OCI-LY1 (cell line): ENCODE data around the gene SAMD1.

Experiments used
- H2AFZ ChIP-seq: fragments of 200-600 bp; sonication (generic), shearing (Covaris generic); 2 replicates; pipeline ENCODE4 v1.6.0; 2014; ENCODE audit warnings: antibody characterized with exemption, mild to moderate bottlenecking, low read length
- H3F3A ChIP-seq: fragments of 200-600 bp; sonication (generic), shearing (Covaris generic); 2 replicates; pipeline ENCODE4 v1.6.0; 2014; ENCODE audit warnings: mild to moderate bottlenecking, antibody characterized with exemption, low read length, moderate library complexity; ENCODE audit not compliant: insufficient read depth
- H3K27ac ChIP-seq: fragments of 200-600 bp; sonication (generic); 2 replicates; pipeline ENCODE4 v1.5.1; 2014; ENCODE audit warnings: low read length, mixed run types, mild to moderate bottlenecking, low read depth; ENCODE audit not compliant: poor library complexity, severe bottlenecking
- H3K27me3 ChIP-seq: fragments of 200-600 bp; sonication (generic); 2 replicates; pipeline ENCODE4 v1.6.0; 2014; ENCODE audit warnings: antibody characterized with exemption, mild to moderate bottlenecking, low read length, moderate library complexity; ENCODE audit not compliant: insufficient read depth
- H3K36me3 ChIP-seq: fragments of 200-600 bp; sonication (generic); 2 replicates; pipeline ENCODE4 v1.6.1; 2014; ENCODE audit warnings: mild to moderate bottlenecking, antibody characterized with exemption, low read length, moderate library complexity, mixed read lengths; ENCODE audit not compliant: insufficient read depth
- H3K4me1 ChIP-seq: fragments of 200-600 bp; sonication (generic); 2 replicates; pipeline ENCODE4 v1.5.1; 2014; ENCODE audit warnings: mild to moderate bottlenecking, low read length, moderate library complexity; ENCODE audit not compliant: insufficient read depth, severe bottlenecking
- H3K4me2 ChIP-seq: fragments of 200-600 bp; sonication (generic), shearing (Covaris generic); 2 replicates; pipeline ENCODE4 v1.6.1; 2014; ENCODE audit warnings: low read length
- H3K4me3 ChIP-seq: fragments of 200-600 bp; sonication (generic); 2 replicates; pipeline ENCODE4 v1.5.1; 2014; ENCODE audit warnings: low read length, low read depth, mild to moderate bottlenecking, mixed read lengths; ENCODE audit not compliant: poor library complexity, severe bottlenecking
- H3K79me2 ChIP-seq: fragments of 200-600 bp; shearing (Covaris generic); 2 replicates; pipeline ENCODE4 v1.6.1; 2016; ENCODE audit warnings: mixed run types, low read length, mixed read lengths; ENCODE audit not compliant: insufficient read depth
- H3K9ac ChIP-seq: fragments of 200-600 bp; sonication (generic), shearing (Covaris generic); 2 replicates; pipeline ENCODE4 v1.6.1; 2014; ENCODE audit warnings: mild to moderate bottlenecking, low read length, mixed read lengths
- H3K9me2 ChIP-seq: fragments of 200-600 bp; sonication (generic), shearing (Covaris generic); 2 replicates; pipeline ENCODE4 v1.6.1; 2014; ENCODE audit warnings: low read depth, mild to moderate bottlenecking, low read length, mixed read lengths
- H3K9me3 ChIP-seq: fragments of 200-600 bp; shearing (Covaris generic); 2 replicates; pipeline ENCODE4 v1.6.1; 2014; ENCODE audit warnings: low read length, mixed read lengths
- H4K20me1 ChIP-seq: fragments of 200-600 bp; sonication (generic), shearing (Covaris generic); 2 replicates; pipeline ENCODE4 v1.6.0; 2016; ENCODE audit warnings: mild to moderate bottlenecking, low read length; ENCODE audit not compliant: insufficient read depth
- CTCF ChIP-seq: fragments of 200-600 bp; sonication (generic), shearing (Covaris generic); IDR thresholded peaks from 2 replicates; pipeline ENCODE4 v1.5.1; 2017; ENCODE audit warnings: mild to moderate bottlenecking, antibody characterized with exemption, low read length, moderate library complexity, mixed read lengths
- EZH2 ChIP-seq: fragments of 200-600 bp; sonication (generic), shearing (Covaris generic); IDR thresholded peaks from 2 replicates; pipeline ENCODE4 v1.8.0; 2017; ENCODE audit warnings: borderline replicate concordance, mixed run types, mild to moderate bottlenecking, antibody characterized with exemption, low read length, moderate library complexity, mixed read lengths

The SAMD1 gene

GRCh38 chr19:14107581-14108461, 17.3 kb upstream of the SAMD1 start:
- no peaks in the 10 kb centered on the region for H3K9me2 ChIP-seq
- H3K9me3 ChIP-seq = no peaks in the 10 kb centered on the region
- no peaks in the 10 kb centered on the region for H3K79me2 ChIP-seq
- H3K36me3 ChIP-seq = peaks cover 17% of the 10 kb centered on the region; the same call in 1 of the 2 replicates
- TF ChIP-seq CTCF (no peak), EZH2 (no peak)
- no peak overlapping the region for H3K27ac ChIP-seq
- H3F3A ChIP-seq = no peaks in the 10 kb centered on the region
- no peak overlapping the region for H3K9ac ChIP-seq
- peaks cover 4% of the 10 kb centered on the region for H3K4me1 ChIP-seq
- H2AFZ ChIP-seq = no peak overlapping the region
- H4K20me1 ChIP-seq = no peaks in the 10 kb centered on the region
- H3K4me3 ChIP-seq = no peak overlapping the region
- H3K27me3 ChIP-seq = no peaks in the 10 kb centered on the region
- no peak overlapping the region for H3K4me2 ChIP-seq

GRCh38 chr19:14106840-14107239, 16.3 kb upstream of the SAMD1 start:
- Histone ChIP-seq H3K27me3 (no peaks in the 10 kb centered on the region), H3K79me2 (no peaks in the 10 kb centered on the region), H3K4me1 (no peaks in the 10 kb centered on the region), H3K27ac (no peak overlapping the region), H3K9me2 (no peaks in the 10 kb centered on the region), H3K9me3 (no peaks in the 10 kb centered on the region), H3K36me3 (peaks cover 26% of the 10 kb centered on the region; the same call in 1 of the 2 replicates), H3K4me2 (no peak overlapping the region), H2AFZ (no peak overlapping the region), H4K20me1 (no peaks in the 10 kb centered on the region), H3K4me3 (no peak overlapping the region), H3F3A (no peaks in the 10 kb centered on the region), H3K9ac (no peak overlapping the region)
- no peak for TF ChIP-seq CTCF
- TF ChIP-seq EZH2 = no peak

GRCh38 chr19:14105680-14106079, 15.1 kb upstream of the SAMD1 start:
- Histone ChIP-seq H2AFZ (no peak overlapping the region), H3K4me3 (no peak overlapping the region), H3K9me2 (no peaks in the 10 kb centered on the region), H3K36me3 (peaks cover 34% of the 10 kb centered on the region), H3K4me2 (no peak overlapping the region), H3K79me2 (no peaks in the 10 kb centered on the region), H3K4me1 (no peaks in the 10 kb centered on the region), H3K27me3 (no peaks in the 10 kb centered on the region), H3K9ac (no peak overlapping the region), H3K9me3 (no peaks in the 10 kb centered on the region), H3F3A (no peaks in the 10 kb centered on the region), H3K27ac (no peak overlapping the region), H4K20me1 (no peaks in the 10 kb centered on the region)
- TF ChIP-seq CTCF = no peak
- TF ChIP-seq EZH2 = no peak
